ENCODE results near the gene CETN2. TPM values are rescaled to one million over a fixed set of nuclear protein-coding genes. Genes with fewer than 3 reads are reported as not detected.

The CETN2 gene
- total RNA-seq, 4 donors from 2014 or later, result 11.5 to 23.2 (median 20.7) TPM

- no peak for TF ChIP-seq CTCF (IDR thresholded peaks at IDR 0.05; ENCODE audit: low read depth)
Measured at GRCh38 chrX:152831391-152831790, 834 bp upstream of the CETN2 start.

GRCh38 chrX:152824841-152825374 lies 5.6 kb downstream of the CETN2 start:
- no peak for TF ChIP-seq CTCF (IDR thresholded peaks at IDR 0.05; ENCODE audit: low read depth)

- no peak for TF ChIP-seq CTCF (IDR thresholded peaks at IDR 0.05; ENCODE audit: low read depth)
Measured at GRCh38 chrX:152823657-152824056, 6.9 kb downstream of the CETN2 start.

- TF ChIP-seq CTCF (IDR thresholded peaks at IDR 0.05; ENCODE audit: low read depth), result no peak
Measured at GRCh38 chrX:152822383-152823086, 8.0 kb downstream of the CETN2 start.

- no peak for TF ChIP-seq CTCF (IDR thresholded peaks at IDR 0.05; ENCODE audit: low read depth)
Measured at GRCh38 chrX:152821145-152821765, 9.3 kb downstream of the CETN2 start.

GRCh38 chrX:152819732-152820131 lies 10.8 kb downstream of the CETN2 start:
- no peak for TF ChIP-seq CTCF (IDR thresholded peaks at IDR 0.05; ENCODE audit: low read depth)

GRCh38 chrX:152819266-152819665 lies 11.3 kb downstream of the CETN2 start:
- no peak for TF ChIP-seq CTCF (IDR thresholded peaks at IDR 0.05; ENCODE audit: low read depth)

Measured in subcutaneous adipose tissue (tissue), 4 donors.